IMR-90 (cell line): Measurements from ENCODE around the gene MAEA. TPM values are rescaled to one million over a fixed set of nuclear protein-coding genes. Genes with fewer than 3 reads are reported as not detected.
"Not testable (repeated sequence)": the region's sequence is repeated elsewhere in the genome, so short reads cannot be mapped to it uniquely, and the experiment has no call there.

Source experiments
- ATAC-seq: fragments of 200-7000 bp; cut with Tn5 transposase; 2 replicates; pipeline ENCODE4 v1.9.1; 2020; ENCODE audit warnings: low read depth, mild to moderate bottlenecking, moderate library complexity
- BruUV-seq: library from RNA; stranded (reverse); fragments of 400-500 nt; replicated peaks from 2 replicates; lab custom pipeline; 2021; lab: Mats Ljungman, UMichigan
- CTCF ChIA-PET: fragments of 300-600 bp; formaldehyde crosslinking; extraction: SDS; loops from one replicate; lab custom pipeline; 2021; ENCODE audit warnings: antibody characterized with exemption; lab: Yijun Ruan, JAX
- POLR2A ChIA-PET: fragments of 300-600 bp; sonication (Branson Sonifier 250); formaldehyde crosslinking; loops from one replicate; lab custom pipeline; 2022; ENCODE audit warnings: antibody characterized with exemption; ENCODE audit not compliant: unreplicated experiment; lab: Charles Lee
- DNase-seq: peaks from one replicate; pipeline ENCODE4 v3.0.0; 2013
- H2AFZ ChIP-seq: replicated peaks from 2 replicates; pipeline ENCODE3; 2013; ENCODE audit warnings: low read length, mild to moderate bottlenecking; ENCODE audit not compliant: poor library complexity
- H2AK5ac ChIP-seq: 2 replicates; pipeline ENCODE4 v1.6.1; 2013; ENCODE audit warnings: low read depth, low read length, inconsistent platforms
- H2AK9ac ChIP-seq: replicated peaks from 2 replicates; pipeline ENCODE3; 2013; ENCODE audit warnings: mild to moderate bottlenecking, low read depth, low read length, moderate library complexity; ENCODE audit not compliant: poor library complexity
- H2BK120ac ChIP-seq: 2 replicates; pipeline ENCODE4 v1.6.1; 2013; ENCODE audit warnings: low read depth, low read length, inconsistent platforms
- H2BK15ac ChIP-seq: 3 replicates; pipeline ENCODE4 v1.6.1; 2013; ENCODE audit warnings: low read depth, low read length, inconsistent platforms
- H2BK20ac ChIP-seq: 2 replicates; pipeline ENCODE4 v1.6.1; 2013; ENCODE audit warnings: low read depth, mild to moderate bottlenecking, inconsistent platforms, low read length, moderate library complexity
- H2BK5ac ChIP-seq: 2 replicates; pipeline ENCODE4 v1.6.1; 2013; ENCODE audit warnings: mild to moderate bottlenecking, low read depth, low read length, inconsistent platforms; ENCODE audit not compliant: poor library complexity, severe bottlenecking
- H3K14ac ChIP-seq: replicated peaks from 2 replicates; pipeline ENCODE4 v1.6.1; 2013; ENCODE audit warnings: low read depth, low read length, inconsistent platforms
- H3K18ac ChIP-seq: 2 replicates; pipeline ENCODE4 v1.6.1; 2013; ENCODE audit warnings: low read depth, low read length, control low read depth
- H3K23ac ChIP-seq: 2 replicates; pipeline ENCODE4 v1.6.1; 2013; ENCODE audit warnings: low read depth, low read length, inconsistent platforms
- H3K27ac ChIP-seq: 2 replicates; pipeline ENCODE4 v1.5.1; 2013; ENCODE audit warnings: mild to moderate bottlenecking, control low read depth, low read length; ENCODE audit not compliant: insufficient read depth
- H3K27me3 ChIP-seq: 2 replicates; pipeline ENCODE4 v1.6.1; 2013; ENCODE audit warnings: low read length; ENCODE audit not compliant: control insufficient read depth, insufficient read depth
- H3K36me3 ChIP-seq: 2 replicates; pipeline ENCODE4 v1.6.1; 2013; ENCODE audit warnings: low read length, mixed read lengths; ENCODE audit not compliant: control insufficient read depth, insufficient read depth
- H3K4ac ChIP-seq: 2 replicates; pipeline ENCODE4 v1.6.1; 2013; ENCODE audit warnings: low read depth, low read length, inconsistent platforms
- H3K4me1 ChIP-seq: 2 replicates; pipeline ENCODE4 v1.6.1; 2013; ENCODE audit warnings: low read length, mixed read lengths; ENCODE audit not compliant: control insufficient read depth, insufficient read depth
- H3K4me2 ChIP-seq: 2 replicates; pipeline ENCODE4 v1.6.1; 2013; ENCODE audit warnings: low read depth, mild to moderate bottlenecking, control low read depth, low read length, moderate library complexity
- H3K4me3 ChIP-seq: 2 replicates; pipeline ENCODE4 v1.5.1; 2013; ENCODE audit warnings: low read depth, mild to moderate bottlenecking, control low read depth, low read length, moderate library complexity; ENCODE audit not compliant: insufficient read depth
- H3K56ac ChIP-seq: 2 replicates; pipeline ENCODE4 v1.6.1; 2013; ENCODE audit warnings: low read length, inconsistent platforms; ENCODE audit not compliant: insufficient read depth; ENCODE audit errors: extremely low read depth
- H3K79me1 ChIP-seq, 2 experiments: 2 replicates each; pipeline ENCODE4 v1.6.1; 2013; ENCODE audit warnings: low read length in 2 of 2, inconsistent platforms in 1 of 2, low read depth in 1 of 2
- H3K9ac ChIP-seq: 2 replicates; pipeline ENCODE4 v1.6.1; 2013; ENCODE audit warnings: low read depth, low read length, control low read depth
- H3K9me1 ChIP-seq: 2 replicates; pipeline ENCODE4 v1.6.1; 2013; ENCODE audit warnings: low read length, inconsistent platforms; ENCODE audit not compliant: insufficient read depth
- H3K9me3 ChIP-seq: 2 replicates; pipeline ENCODE4 v1.6.1; 2013; ENCODE audit warnings: low read length; ENCODE audit not compliant: control insufficient read depth, insufficient read depth
- H4K20me1 ChIP-seq: 2 replicates; pipeline ENCODE4 v1.6.1; 2013; ENCODE audit warnings: low read length, inconsistent platforms; ENCODE audit not compliant: insufficient read depth
- H4K5ac ChIP-seq: 2 replicates; pipeline ENCODE4 v1.6.1; 2013; ENCODE audit warnings: mild to moderate bottlenecking, low read depth, low read length, control low read depth
- H4K8ac ChIP-seq, 2 experiments: 2 replicates each; pipeline ENCODE4 v1.6.1; 2013; ENCODE audit warnings: low read depth in 2 of 2, low read length in 2 of 2, control low read depth in 1 of 2, inconsistent platforms in 1 of 2
- H4K91ac ChIP-seq: 2 replicates; pipeline ENCODE4 v1.6.1; 2013; ENCODE audit warnings: low read depth, low read length, inconsistent platforms; ENCODE audit not compliant: insufficient read depth
- CEBPB ChIP-seq: IDR thresholded peaks from 2 replicates; pipeline ENCODE4 v1.6.1; 2012; ENCODE audit warnings: low read depth, low read length, improper control_type of control experiment
- WGBS, 2 experiments: methylation state at CpG; one replicate each; pipeline versions ENCODE4 v1.1.5 to v1.1.7; 2013; ENCODE audit warnings: missing lambda C conversion rate in 2 of 2; ENCODE audit not compliant: insufficient read length in 1 of 2; ENCODE audit errors: extremely low coverage in 2 of 2; 5-methylcytosine and 5-hydroxymethylcytosine counted together
- dilution Hi-C: fragments of 300-500 bp; cut with HindIII; formaldehyde crosslinking; loops from one replicate; pipeline ENCODE4 v1.14.3; 2018; ENCODE audit warnings: low sequenced_read_pairs; ENCODE audit not compliant: unreplicated experiment
- in situ Hi-C: fragments of 300-500 bp; cut with MboI; formaldehyde crosslinking; loops from 3 replicates; pipeline ENCODE4 v1.14.3; 2019; ENCODE audit warnings: low sequenced_read_pairs, inconsistent platforms, mixed read lengths
- intact Hi-C: fragments of 100-400 bp; cut with micrococcal nuclease; formaldehyde crosslinking; loops from 2 replicates; pipeline ENCODE4 v1.10.0; 2022
- polyA plus RNA-seq, 3 experiments: library from polyadenylated mRNA; depleted of rRNA; stranded (reverse); fragments of >200 nt; gene quantifications; 2 replicates each; pipeline ENCODE4 v1.2.3, GENCODE V29; 2012; ENCODE audit warnings: low replicate concordance in 1 of 3
- total RNA-seq: library from RNA; depleted of rRNA; stranded (reverse); fragments of >200 nt; gene quantifications from 2 replicates; pipeline ENCODE4 v1.2.3, GENCODE V29; 2012

Gene MAEA
- total and polyA plus RNA-seq, 2 of the 4 experiments (the other 2 are of a cell fraction): 61.5 to 108 TPM

- Histone ChIP-seq H3K9me3 (peaks cover 13% of the 10 kb centered on the region; the same call in 1 of the 2 replicates), H3K36me3 (peaks cover 75% of the 10 kb centered on the region), H4K20me1 (peaks cover 13% of the 10 kb centered on the region), H3K79me1 (peaks cover 21 to 50% of the 10 kb centered on the region in 2 experiments)
- H3K14ac ChIP-seq, H3K9ac ChIP-seq, H3K4me3 ChIP-seq, H3K9me1 ChIP-seq, H2BK20ac ChIP-seq, H2BK5ac ChIP-seq, H3K4me1 ChIP-seq, H2AFZ ChIP-seq, POLR2A ChIA-PET, H3K4me2 ChIP-seq, BruUV-seq, H4K91ac ChIP-seq, H4K8ac ChIP-seq, dilution Hi-C loops, H2BK120ac ChIP-seq, H3K56ac ChIP-seq, H2AK5ac ChIP-seq, H3K4ac ChIP-seq, H2BK15ac ChIP-seq, H3K27ac ChIP-seq, in situ Hi-C loops, intact Hi-C loops, H3K18ac ChIP-seq, H3K27me3 ChIP-seq, CTCF ChIA-PET, H3K23ac ChIP-seq, ATAC-seq, H4K5ac ChIP-seq, H2AK9ac ChIP-seq: not testable (repeated sequence)
- TF ChIP-seq CEBPB: peak; percentile 1; the same call in 1 of the 2 replicates
- DNase-seq: peak; percentile 25
- WGBS, 2 experiments: no CpG with 5 or more reads among the region's 4 CpGs
Observed at GRCh38 chr4:1335193-1335883, 45.6 kb downstream of the MAEA start.
